Thyroid gland (tissue), 4 donors: ENCODE results near the gene MEPCE. TPM values are rescaled to one million over a fixed set of nuclear protein-coding genes. Genes with fewer than 3 reads are reported as not detected.
A peak's percentile ranks its signal among the peaks of the same experiment; 100 is the strongest.

Source experiments
- DNase-seq, 2 donors: peaks; one replicate each; pipeline ENCODE4 v3.0.0-alpha.2; 2019
- H3K27ac ChIP-seq, 3 donors: fragments of 200-600 bp; sonication (generic); 1 replicate in 2 of 3; 2 replicates in 1 of 3; pipeline ENCODE4 v1.5.1; 2016 to 2019; ENCODE audit warnings: mild to moderate bottlenecking in 1 of 3, moderate library complexity in 1 of 3
- H3K27me3 ChIP-seq: fragments of 200-600 bp; sonication (generic); one replicate; pipeline ENCODE4 v1.5.1; 2019
- H3K36me3 ChIP-seq, 2 donors: fragments of 200-600 bp; sonication (generic); one replicate each; pipeline ENCODE4 v1.5.1; 2016 to 2019
- H3K4me1 ChIP-seq, 2 donors: fragments of 200-600 bp; sonication (generic); one replicate each; pipeline ENCODE4 v1.5.1; 2017 to 2019
- H3K4me3 ChIP-seq, 3 donors: fragments of 200-600 bp; sonication (generic); replicated peaks in 1 of 3; 1 replicate in 2 of 3; 2 replicates in 1 of 3; pipeline ENCODE4 v1.5.1; 2016; ENCODE audit warnings: mild to moderate bottlenecking in 1 of 3
- H3K9me3 ChIP-seq: fragments of 200-600 bp; sonication (generic); one replicate; pipeline ENCODE4 v1.5.1; 2017
- POLR2A ChIP-seq, 2 donors: fragments of 450-650 bp; IDR thresholded peaks; one replicate each; pipeline ENCODE4 v1.6.1; 2017; ENCODE audit warnings: antibody characterized with exemption in 2 of 2, mild to moderate bottlenecking in 2 of 2, moderate library complexity in 1 of 2
- WGBS, 2 donors: methylation state at CpG; one replicate each; pipeline ENCODE4 v1.1.5; 2017; 5-methylcytosine and 5-hydroxymethylcytosine counted together
- intact Hi-C: fragments of 100-400 bp; cut with DNase I; formaldehyde crosslinking; loops from one replicate; pipeline ENCODE4 v1.15.1; 2023
- total RNA-seq, 4 donors: library from RNA; depleted of rRNA; stranded (reverse); fragments of >200 nt; gene quantifications; one replicate each; pipeline ENCODE4 v1.2.3, GENCODE V29; 2016
- TF ChIP-seq, protein P1 (sequence below), 6 experiments: fragments of 200-600 bp in 3 of 6; fragments of 450-650 bp in 3 of 6; sonication (generic) in 3 of 6; IDR thresholded peaks; one replicate each; pipeline ENCODE4 v1.5.1; 2016 to 2019; ENCODE audit warnings: antibody characterized with exemption in 6 of 6, mild to moderate bottlenecking in 2 of 6, inconsistent platforms in 1 of 6, moderate library complexity in 1 of 6

MEPCE gene
- total RNA-seq, 4 donors from 2014 or later: 42.9 to 48.7 (median 45.6) TPM

DNA sequence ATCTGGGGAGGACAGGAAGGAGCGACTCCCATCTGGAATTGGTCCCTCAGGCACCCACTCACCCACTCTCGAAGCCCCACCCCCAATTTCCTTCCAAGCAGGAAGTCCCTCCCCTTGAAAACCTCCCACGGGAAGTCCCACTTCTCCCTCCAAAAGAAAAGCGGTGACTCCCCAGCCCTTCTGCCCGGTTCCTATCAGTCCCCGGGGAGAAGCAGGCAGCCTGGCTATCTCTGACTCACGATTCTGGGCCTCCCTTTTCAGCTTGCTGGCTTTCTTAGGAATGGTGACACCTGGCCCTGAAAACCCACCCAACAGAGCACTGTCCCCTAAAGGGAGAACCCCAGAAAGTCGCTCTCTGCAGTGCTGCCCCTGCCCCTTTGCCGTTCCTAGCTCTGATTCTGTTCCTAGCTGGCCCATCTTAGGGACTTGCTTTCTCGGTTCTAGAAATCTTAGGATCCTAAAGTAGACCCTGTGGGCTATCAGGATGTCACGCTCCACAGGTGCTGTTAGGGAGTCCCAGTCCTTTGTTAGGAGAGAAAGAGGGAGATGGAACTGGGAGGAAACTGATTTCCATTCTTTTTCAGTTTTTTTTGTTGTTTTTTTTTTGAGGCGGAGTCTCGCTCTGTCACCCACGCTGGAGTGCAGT lies 43.3 kb downstream of the MEPCE start:
- 61 to 72% methylated on average over 12 to 14 of the region's 14 CpGs for WGBS, 2 donors
- Histone ChIP-seq H3K27me3 (no peaks in the 10 kb centered on the region), H3K4me1 (peaks cover 34 to 48% of the 10 kb centered on the region in 2 donors), H3K27ac (peak overlapping the region; percentile 11 to 43 (median 17)), H3K9me3 (no peaks in the 10 kb centered on the region), H3K36me3 (peaks cover 0 to 5% of the 10 kb centered on the region in 2 donors), H3K4me3 (no peak overlapping the region)
- intact Hi-C loops: no loop called here
- no peak for DNase-seq
- TF ChIP-seq POLR2A (IDR thresholded peaks at IDR 0.05): no peak
- TF ChIP-seq, protein P1, sequence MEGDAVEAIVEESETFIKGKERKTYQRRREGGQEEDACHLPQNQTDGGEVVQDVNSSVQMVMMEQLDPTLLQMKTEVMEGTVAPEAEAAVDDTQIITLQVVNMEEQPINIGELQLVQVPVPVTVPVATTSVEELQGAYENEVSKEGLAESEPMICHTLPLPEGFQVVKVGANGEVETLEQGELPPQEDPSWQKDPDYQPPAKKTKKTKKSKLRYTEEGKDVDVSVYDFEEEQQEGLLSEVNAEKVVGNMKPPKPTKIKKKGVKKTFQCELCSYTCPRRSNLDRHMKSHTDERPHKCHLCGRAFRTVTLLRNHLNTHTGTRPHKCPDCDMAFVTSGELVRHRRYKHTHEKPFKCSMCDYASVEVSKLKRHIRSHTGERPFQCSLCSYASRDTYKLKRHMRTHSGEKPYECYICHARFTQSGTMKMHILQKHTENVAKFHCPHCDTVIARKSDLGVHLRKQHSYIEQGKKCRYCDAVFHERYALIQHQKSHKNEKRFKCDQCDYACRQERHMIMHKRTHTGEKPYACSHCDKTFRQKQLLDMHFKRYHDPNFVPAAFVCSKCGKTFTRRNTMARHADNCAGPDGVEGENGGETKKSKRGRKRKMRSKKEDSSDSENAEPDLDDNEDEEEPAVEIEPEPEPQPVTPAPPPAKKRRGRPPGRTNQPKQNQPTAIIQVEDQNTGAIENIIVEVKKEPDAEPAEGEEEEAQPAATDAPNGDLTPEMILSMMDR (IDR thresholded peaks at IDR 0.05): no peak

DNA sequence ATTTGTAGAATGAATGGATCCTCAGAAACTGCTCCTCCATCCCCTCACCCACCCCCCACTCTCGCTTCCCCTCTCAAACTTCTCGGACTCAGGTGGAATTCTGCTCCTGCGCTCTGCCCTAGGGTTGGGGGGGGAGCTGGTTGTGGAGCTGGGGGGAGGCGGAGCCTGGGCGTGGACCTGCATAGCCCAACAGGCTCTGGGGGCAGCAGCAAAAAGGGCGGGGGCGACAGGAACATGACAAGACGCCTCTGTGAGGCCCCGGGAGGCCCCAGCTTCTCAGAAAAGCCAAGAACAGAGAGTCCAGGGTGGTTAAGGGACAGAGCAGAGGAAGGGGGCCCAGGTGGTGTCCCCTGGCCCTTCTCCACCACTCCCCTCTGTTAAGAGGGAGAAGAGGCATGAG lies 45.9 kb downstream of the MEPCE start:
- TF ChIP-seq POLR2A (IDR thresholded peaks at IDR 0.05): no peak
- TF ChIP-seq, protein P1 (IDR thresholded peaks at IDR 0.05): no peak
- no peak overlapping the region for H3K4me3 ChIP-seq
- peaks cover 0 to 5% of the 10 kb centered on the region in 2 donors for H3K36me3 ChIP-seq
- H3K27me3 ChIP-seq: no peaks in the 10 kb centered on the region
- peaks cover 39 to 46% of the 10 kb centered on the region in 2 donors for H3K4me1 ChIP-seq
- no peaks in the 10 kb centered on the region for H3K9me3 ChIP-seq
- H3K27ac ChIP-seq: peak overlapping the region; percentile 5 to 83 (median 49)
- 49 to 63% methylated on average over 9 of the region's 9 CpGs for WGBS, 2 donors
- intact Hi-C loops: no loop called here
- DNase-seq: peak in 1 of 2 donors; percentile 33

DNA sequence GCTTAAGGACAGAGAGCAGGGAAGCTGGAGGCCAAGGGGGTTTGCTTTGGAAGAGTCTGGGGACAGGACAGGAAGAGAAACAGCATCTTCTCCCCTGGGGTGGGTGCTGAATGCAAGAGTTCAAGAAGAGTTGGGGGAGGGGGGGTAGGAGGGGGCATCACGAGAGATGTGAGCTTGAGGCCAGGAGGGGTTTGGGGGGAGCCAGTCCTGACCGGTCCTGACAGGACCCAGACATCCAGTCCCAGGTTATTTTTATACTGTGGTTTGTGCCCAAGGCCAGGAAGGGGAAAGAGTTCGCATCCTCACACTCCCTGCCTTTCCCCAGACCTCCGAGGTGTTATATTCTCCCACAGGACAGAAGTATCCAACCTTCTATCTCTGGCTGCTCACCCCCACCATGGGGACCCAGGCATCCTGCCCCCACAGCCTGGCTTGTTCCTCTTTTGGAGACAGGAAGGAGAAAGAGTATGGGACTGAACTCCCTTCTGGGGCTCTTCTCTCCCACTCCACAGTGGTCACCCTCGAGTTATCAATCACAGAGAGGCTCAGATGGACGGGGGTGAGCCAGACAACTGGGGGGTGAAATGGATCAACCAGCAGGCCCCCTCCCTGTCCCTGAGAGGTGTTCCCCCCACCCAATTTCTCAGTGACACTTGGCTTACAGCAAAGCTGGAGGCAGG lies 46.6 kb downstream of the MEPCE start:
- H3K27ac ChIP-seq: peak overlapping the region; percentile 5 to 83 (median 49)
- H3K4me3 ChIP-seq: peak overlapping the region in 1 of 3 donors; percentile 97
- TF ChIP-seq POLR2A (IDR thresholded peaks at IDR 0.05): no peak
- TF ChIP-seq, protein P1 (IDR thresholded peaks at IDR 0.05): no peak
- peaks cover 0 to 5% of the 10 kb centered on the region in 2 donors for H3K36me3 ChIP-seq
- H3K4me1 ChIP-seq: peaks cover 39 to 46% of the 10 kb centered on the region in 2 donors
- 22 to 45% methylated on average over 6 of the region's 6 CpGs for WGBS, 2 donors
- no peak for DNase-seq
- no peaks in the 10 kb centered on the region for H3K9me3 ChIP-seq
- intact Hi-C loops: no loop called here
- H3K27me3 ChIP-seq: no peaks in the 10 kb centered on the region

DNA sequence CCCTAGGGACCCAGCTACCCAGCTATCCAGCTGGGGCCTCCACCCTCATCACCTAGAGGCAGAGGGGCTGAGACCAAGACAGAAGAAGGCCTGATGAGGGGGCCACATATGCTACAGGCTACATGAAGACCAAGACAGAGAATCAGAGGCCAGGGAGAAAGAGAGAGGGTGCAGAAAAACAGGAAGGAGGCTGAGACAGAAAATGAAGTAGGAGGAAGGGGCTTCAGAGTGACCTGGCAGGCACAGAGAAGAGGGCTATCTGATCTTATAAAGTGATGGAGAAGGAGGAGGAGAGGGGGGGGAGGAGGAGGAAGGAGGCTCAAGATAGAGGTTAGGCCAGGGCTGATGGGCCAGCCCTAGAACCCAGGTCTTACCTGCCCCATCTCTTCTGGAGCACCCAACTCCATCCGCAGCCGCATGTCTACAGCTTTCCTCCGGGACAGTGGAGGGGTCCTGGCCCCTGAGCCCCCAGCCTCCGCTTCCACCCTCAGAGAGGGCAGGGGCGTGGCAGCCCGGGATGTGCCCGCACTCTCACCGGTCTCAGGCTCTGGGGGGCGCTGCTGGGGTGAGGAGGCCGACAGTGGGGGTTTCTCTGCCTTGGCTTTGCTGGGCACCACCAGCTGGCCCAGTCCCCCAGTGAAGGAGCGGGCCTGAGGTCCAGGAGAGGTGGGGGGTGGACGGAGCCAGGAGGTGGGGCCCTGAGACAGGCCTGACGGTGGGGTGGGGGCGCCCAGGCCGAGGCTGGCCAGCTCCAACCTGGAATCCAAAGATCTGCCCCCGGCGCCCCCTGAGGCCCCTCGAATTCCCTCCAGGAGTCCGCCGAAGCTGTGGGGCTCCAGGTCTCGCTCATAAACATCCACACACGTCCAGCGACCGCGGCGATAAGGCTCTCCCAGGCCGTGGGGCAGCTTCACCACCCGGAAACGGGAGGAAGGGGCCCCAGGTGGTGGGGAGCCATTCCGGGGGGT lies 47.6 kb downstream of the MEPCE start:
- intact Hi-C loops: no loop called here
- Histone ChIP-seq H3K4me1 (peaks cover 39 to 45% of the 10 kb centered on the region in 2 donors), H3K9me3 (no peaks in the 10 kb centered on the region), H3K36me3 (peaks cover 0 to 5% of the 10 kb centered on the region in 2 donors), H3K27me3 (no peaks in the 10 kb centered on the region), H3K4me3 (peak overlapping the region; percentile 44 to 97 (median 94)), H3K27ac (peak overlapping the region; percentile 58 to 92 (median 83))
- TF ChIP-seq POLR2A (IDR thresholded peaks at IDR 0.05): no peak
- TF ChIP-seq, protein P1 (IDR thresholded peaks at IDR 0.05): peak in 1 of 6 experiments; percentile 17
- peak in 1 of 2 donors; percentile 30 for DNase-seq
- WGBS, 2 donors: 26 to 32% methylated on average over 9 to 10 of the region's 30 CpGs
